GM18526 (cell line): ENCODE results near the gene SORT1.

Experiments
- POLR2A ChIP-seq: IDR thresholded peaks from 3 replicates; pipeline ENCODE4 v1.6.1; 2011; ENCODE audit not compliant: insufficient read length; ENCODE audit errors: extremely low read depth

SORT1 gene

GRCh38 chr1:109400035-109400655 is 2.4 kb upstream of the SORT1 start:
- TF ChIP-seq POLR2A, result no peak

- TF ChIP-seq POLR2A, result no peak
Observed at GRCh38 chr1:109399326-109399957, 1.7 kb upstream of the SORT1 start.

GRCh38 chr1:109398343-109399225 is 866 bp upstream of the SORT1 start:
- TF ChIP-seq POLR2A, result no peak

GRCh38 chr1:109396871-109397580 is 692 bp downstream of the SORT1 start:
- no peak for TF ChIP-seq POLR2A

GRCh38 chr1:109396513-109396839 is 1.2 kb downstream of the SORT1 start:
- no peak for TF ChIP-seq POLR2A

GRCh38 chr1:109395602-109396512 is 1.9 kb downstream of the SORT1 start:
- TF ChIP-seq POLR2A, result no peak

GRCh38 chr1:109394591-109395281 is 3.0 kb downstream of the SORT1 start:
- TF ChIP-seq POLR2A, result no peak

GRCh38 chr1:109393617-109394233 is 4.0 kb downstream of the SORT1 start:
- no peak for TF ChIP-seq POLR2A

- no peak for TF ChIP-seq POLR2A
Observed at GRCh38 chr1:109392788-109393616, 4.7 kb downstream of the SORT1 start.

GRCh38 chr1:109392037-109392787 is 5.5 kb downstream of the SORT1 start:
- TF ChIP-seq POLR2A, result no peak

- TF ChIP-seq POLR2A, result no peak
Observed at GRCh38 chr1:109391626-109392025, 6.1 kb downstream of the SORT1 start.

- no peak for TF ChIP-seq POLR2A
Observed at GRCh38 chr1:109391157-109391556, 6.6 kb downstream of the SORT1 start.
